ENCODE data around the gene TOMM40L.

DNA sequence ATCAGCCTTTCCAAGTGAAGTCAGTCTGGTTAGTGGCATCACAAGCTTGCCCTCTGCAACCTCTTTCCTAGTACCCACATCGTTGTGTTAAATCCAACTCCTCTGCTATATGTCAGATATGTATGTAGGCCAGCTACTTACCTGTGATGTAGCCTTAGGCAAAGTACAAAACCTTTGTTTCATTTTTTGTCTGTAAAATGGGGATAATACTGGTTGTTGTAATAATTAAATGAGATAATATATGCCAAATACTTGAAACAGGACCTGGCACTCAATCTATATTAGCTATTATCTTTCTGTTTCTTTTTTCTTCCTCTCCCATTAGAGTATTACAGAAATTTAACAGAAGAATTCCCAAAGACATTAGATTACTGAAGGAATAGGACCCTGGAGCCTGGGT is 33.9 kb downstream of the TOMM40L start:
- TF ChIP-seq ZNF274 (IDR thresholded peaks at IDR 0.05; ENCODE audit: low read depth, low read length) (no peak), SUZ12 (IDR thresholded peaks at IDR 0.05; ENCODE audit: extremely low read depth, insufficient read depth, insufficient read length) (no peak)
